Superior temporal gyrus (tissue), 1 donor: Measurements from ENCODE around the gene PDGFC.
A peak's percentile ranks its signal among the peaks of the same experiment; 100 is the strongest.

Source experiments
- DNase-seq: peaks from one replicate; pipeline ENCODE4 v3.0.0-alpha.2; 2016; ENCODE audit errors: extremely low spot score

Gene PDGFC

DNA sequence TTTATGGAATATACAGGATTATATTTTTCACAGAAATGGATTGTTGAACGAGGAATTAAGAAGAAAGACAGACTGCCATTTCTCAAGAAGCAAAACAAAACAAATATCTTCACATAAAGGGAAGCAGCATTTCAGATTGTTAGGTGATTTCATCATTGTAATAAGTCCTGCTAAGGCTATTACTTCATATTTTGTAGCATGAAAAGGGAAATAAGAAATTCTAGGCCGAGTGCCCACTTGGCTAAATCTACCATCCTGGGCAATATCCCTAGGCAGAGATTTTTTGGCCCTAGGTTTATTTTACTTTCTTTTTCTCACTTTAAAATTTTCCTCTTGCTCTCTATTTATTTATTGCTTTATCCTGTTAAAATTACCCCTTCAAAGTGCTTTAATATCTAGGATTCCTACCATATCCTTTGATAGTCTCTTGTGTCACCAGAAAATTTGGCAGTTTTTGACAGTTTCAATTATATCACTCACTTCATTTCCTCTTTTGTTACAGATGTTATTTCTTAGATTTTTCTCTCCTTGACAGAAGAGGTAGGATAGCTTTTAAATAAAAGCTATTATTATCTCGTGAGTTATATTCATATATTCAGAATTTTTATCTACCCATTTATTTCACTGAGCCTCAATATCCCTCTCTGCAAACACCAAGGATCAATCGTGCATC, 142.3 kb downstream of the PDGFC start:
- no peak for DNase-seq

DNA sequence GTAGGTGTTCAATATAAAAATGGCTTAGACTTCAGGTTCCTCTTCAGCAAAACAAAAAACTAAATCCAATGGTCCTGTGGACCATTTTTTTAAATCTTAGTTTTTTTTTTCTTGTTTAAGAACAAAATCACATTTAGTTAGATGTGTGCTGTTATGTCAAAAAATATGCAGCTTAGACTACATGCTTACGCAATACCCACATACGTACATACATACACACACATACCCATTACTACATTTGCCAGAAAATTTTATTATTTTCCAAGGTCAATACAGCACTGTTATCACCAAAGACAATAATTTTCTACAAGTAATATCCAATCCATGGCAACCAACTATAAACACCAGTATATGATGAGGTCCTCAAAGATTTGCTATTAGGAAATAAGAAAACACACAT, 144.1 kb downstream of the PDGFC start:
- no peak for DNase-seq

DNA sequence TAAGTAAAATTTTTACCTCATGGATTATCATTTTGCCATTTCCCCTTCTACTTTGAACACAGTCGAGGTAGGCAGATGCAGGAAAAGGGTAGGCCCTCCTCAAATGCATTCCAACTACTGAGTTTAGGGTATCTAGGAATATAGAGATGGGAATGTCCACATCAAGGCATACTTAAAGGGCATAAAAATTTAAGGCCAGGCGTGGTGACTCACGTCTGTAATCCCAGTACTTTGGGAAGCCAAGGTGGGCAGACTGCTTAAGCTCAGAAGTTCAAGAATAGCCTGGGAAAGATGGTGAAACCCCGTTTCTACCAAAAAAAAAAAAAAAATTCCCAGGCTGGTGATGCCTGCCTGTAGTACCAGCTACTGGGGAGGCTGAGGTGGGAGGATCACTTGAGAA, 146.5 kb downstream of the PDGFC start:
- DNase-seq: no peak

DNA sequence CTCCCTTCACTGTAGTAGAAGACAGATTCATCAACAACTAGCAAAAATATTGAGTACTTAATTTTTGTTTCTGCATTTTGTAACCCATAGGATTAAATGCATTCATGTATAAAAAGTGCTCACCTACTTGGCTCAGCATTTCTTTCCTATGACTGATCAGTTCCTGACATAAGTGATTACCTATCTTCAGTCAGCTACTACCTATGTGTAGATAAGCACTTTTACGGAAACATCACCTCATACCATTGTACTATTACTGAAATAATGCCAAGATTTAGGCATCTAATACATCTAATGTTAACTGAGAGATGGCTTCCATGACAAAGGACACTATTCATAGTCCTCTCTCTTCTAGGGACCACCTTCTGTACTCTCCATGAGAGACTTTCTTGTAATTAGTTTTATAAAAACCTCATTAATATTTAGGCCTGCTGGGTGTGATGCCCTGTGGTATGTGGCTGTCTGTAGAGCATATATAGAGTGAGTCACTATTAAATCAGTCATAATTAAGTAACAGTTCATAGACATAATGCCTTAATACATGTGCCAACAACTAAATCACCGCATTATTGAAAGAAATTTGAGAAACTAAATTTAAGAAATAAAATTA, 147.0 kb downstream of the PDGFC start:
- no peak for DNase-seq

DNA sequence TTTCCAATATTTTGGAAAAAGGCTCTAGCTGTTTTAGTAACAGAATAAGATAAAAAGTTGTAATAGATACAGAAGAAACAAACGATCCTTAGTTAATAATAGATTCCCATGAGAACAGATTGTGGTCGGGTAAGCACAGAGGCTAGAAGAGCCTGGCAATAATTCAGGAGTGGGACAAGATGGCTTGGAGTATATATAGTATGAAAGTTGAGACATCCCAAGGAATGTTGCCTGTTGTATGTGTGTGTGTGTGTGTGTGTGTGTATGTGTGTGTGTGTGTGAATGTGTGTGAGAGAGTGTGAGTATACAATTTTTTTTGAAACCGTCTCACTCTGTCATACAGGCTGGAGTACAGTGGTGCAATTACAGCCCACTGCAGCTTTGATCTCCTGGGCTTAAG, 150.7 kb downstream of the PDGFC start:
- no peak for DNase-seq

DNA sequence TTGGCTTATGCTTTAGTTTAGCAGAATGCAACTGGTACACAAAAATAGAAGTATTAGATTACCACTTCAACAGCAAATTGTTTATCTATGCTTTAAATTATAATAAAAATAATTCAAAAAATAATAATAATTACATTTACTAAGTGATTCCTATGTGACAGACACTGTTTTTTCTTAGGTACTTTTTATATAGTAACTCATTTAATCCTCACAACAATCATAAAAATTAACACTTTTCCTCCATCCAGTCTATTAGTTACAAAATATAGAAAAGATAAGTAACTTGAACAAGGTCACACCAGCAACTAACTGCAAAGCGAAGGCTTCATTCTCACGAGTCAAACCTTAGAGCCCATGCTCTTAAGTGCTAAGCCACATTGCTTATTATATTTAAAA, 155.2 kb downstream of the PDGFC start:
- DNase-seq: no peak

DNA sequence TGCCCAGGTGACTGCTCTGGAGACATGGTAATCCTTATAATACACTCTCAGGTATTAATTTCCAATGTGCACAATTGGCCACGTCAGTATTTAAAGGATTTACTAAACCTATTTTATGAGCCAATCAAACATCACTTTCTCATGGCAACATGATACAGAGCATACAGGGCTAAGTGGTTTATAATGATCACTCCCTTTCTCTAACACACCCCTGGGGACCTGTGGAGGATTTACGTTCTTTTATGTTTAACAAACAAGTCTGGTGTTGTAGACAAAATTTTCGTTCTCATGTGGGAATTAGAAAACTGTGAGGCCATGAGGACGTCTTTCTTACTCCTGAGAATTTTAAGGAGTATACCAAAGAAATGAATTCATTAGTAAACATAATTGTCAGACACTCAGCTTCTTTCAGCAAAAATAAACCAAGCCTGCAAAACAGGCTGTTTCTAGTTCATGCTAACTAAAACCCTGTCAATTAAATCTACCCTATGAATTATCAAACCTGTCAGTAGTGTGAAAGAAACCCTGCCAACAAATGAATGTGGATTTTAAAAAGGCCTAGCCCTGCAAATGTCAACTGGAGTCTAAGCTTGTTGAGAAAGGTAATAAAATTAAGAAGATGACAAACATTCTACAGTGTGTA, 155.8 kb downstream of the PDGFC start:
- DNase-seq: no peak

DNA sequence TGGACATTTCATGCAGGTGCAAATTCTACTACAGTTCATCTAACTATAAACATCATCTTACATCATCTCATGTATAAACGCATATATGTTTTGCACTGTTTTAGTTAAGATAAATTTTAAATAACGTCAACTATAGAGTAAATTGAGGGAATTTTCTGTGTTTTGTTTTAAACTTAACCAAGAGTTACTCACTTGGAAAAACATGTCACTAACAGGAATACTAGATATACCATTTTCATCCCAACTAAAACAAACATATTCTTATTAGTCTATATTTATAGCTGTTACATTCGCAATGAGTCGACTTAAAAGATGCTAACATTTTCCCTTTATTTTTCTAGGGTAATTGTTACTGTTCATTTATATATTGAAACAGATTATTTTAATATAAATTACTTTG, 159.6 kb downstream of the PDGFC start:
- no peak for DNase-seq

DNA sequence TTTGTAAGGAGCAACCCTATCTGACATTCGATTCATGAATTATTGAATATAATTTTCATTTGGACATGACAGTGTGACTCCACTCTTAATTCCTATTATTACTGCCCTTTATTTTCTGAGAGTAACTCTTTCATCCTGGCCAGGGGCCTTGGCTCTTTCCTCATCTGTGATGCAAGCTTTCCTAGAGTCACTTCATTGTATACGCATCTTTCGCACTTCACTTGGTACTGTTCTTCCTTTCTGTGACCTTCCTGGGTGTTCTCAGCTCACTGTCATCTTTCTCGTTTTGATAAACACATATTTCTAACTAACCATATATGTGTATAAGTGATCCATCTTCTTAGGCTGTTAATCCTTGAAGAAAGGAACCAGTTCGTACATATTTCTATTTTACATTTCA, 160.3 kb downstream of the PDGFC start:
- DNase-seq: no peak

DNA sequence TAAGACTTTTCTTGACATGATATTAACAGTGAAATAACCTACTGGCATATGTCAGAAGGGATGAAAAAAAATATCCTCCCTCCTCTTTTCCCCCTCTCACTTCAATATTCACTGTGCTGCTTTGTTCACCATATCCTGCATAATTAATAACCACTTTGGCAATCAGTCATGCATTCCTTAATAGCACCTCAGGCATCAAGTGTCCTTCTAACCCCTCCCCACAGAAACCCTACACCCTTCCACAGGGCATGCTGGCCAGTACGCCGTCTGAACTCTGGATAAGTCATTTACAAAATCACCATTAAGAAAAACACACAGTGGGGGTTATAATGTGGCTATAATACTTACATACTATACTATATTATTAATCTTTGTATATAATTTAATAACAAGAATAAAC, 165.9 kb downstream of the PDGFC start:
- DNase-seq: no peak

DNA sequence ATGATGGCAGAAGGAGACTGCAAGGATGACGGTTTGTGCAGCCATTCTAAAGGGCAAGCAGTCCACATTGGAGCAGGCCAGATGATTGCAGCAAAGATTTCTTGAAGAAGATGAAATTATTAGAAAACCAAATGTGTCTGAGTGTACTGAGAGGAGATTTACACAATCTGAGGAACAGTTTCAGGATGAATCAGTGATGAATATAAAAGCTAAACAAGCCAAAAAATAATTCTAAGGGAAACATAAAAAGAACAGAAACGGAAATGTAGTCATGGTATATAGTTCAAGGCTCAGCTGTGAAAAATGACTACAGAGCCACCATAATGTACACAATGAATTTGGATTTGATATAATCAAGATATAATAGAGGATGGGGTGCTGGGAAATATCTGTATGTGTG, 168.5 kb downstream of the PDGFC start:
- peak; percentile 22 for DNase-seq

DNA sequence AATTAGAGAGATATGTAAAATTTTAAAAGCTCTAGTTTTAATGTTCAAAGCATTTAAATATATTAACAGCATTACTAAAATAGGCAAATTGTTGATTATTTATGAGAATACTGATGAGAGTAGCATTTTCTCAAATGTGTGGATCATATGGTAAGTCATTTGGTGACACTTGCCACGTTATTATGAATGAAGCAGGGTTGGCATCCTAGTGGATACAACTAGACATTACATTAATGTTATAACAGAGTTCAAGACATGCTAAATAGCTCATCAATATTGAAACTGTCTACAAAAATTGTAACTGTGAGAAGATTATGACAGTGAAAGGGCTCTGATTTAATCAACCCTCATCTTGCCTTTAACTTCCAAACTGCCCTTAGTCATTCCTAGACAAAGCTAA, 171.1 kb downstream of the PDGFC start:
- DNase-seq: no peak

DNA sequence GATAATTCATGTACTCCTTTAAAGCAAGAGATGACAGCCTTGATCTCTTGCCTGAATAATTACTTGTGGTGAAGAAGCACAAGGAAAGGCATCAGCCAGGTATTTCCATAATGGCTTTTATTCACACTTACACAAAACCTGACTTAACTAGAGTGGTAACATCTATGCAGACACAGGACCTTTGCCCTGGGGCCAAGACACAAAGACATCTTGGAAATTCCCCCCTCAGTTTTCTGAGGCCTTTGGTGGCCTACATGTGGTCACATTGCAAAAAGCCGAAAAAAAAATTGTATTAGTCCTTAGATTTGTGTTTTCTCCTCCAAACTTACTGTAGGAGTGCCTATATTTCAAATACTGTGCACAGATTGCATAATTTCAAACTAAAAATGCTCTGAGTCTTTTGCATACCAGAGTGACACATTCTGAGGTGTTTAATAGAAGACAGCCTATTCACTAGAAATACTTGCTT, 172.4 kb downstream of the PDGFC start:
- no peak for DNase-seq

DNA sequence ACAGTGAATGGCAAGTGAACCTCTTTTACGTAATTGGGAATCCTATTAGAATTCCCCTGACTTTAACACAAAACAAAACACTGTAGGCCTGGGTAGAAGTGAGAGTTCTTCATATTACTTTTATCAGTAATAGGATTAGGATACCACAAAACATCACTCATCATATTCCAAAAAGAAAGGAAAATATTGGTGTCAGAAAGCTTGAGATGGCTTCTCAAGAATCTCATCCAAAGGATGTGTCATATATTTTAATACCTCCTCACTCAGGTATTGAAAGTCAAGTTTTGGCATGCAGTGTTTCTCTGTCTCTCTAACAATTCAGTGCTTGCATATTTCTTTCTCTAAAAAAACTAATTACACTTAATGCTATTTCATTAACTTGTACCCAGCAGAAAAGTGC, 173.2 kb downstream of the PDGFC start:
- no peak for DNase-seq

DNA sequence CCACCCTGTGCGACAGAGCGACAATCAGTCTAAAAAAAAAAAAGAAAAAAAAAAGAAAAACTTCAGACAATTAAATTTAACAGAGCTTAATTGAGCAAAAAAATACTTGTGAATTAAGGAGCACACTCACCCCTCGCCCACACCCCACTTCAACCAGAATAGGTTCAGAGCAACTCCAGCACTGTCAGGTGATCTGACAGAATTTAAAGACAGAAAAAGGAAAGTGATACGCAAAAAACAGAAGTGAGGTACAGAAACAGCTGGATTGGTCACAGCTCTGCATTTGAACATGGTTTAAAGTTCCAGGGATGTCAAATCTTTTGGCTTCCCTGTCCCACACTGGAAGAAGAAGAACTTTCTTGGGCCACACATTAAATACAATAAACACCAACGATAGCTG, 174.4 kb downstream of the PDGFC start:
- no peak for DNase-seq

DNA sequence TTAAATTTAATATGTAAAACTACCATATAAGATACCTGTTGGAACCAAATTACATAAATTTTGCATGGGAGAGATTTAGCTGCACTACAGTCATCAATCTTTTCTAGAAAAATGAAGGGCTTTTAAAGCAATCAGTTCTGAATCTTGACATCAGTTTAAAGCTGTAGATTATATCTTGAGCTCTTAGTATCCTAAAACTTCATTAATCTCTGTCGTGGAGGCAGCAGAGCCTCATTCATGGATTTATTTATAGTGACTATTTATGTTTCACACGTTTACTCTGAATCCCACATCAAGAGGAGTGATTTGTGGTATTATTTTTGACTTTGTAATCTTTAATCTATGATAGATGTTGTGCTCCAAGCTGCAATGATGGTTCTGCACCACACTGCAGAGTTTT, 175.9 kb downstream of the PDGFC start:
- no peak for DNase-seq

DNA sequence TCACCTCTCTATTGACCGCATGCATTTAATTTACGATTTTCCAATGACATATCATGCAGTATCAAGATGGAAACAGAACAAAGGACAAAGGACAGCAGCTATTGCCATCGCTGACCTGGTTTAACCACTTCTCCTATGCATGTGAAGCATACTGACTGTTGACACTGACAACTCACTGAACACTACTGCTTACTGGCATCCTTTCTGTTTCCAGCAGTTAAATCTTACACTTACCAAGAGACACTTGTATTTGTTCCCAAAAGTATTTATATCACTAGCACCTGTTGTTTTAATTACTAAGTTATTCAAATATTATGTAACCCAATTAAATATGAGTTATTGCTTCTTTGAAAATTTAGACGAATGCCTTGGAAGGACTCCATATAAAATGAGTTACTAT, 176.7 kb downstream of the PDGFC start:
- DNase-seq: no peak

DNA sequence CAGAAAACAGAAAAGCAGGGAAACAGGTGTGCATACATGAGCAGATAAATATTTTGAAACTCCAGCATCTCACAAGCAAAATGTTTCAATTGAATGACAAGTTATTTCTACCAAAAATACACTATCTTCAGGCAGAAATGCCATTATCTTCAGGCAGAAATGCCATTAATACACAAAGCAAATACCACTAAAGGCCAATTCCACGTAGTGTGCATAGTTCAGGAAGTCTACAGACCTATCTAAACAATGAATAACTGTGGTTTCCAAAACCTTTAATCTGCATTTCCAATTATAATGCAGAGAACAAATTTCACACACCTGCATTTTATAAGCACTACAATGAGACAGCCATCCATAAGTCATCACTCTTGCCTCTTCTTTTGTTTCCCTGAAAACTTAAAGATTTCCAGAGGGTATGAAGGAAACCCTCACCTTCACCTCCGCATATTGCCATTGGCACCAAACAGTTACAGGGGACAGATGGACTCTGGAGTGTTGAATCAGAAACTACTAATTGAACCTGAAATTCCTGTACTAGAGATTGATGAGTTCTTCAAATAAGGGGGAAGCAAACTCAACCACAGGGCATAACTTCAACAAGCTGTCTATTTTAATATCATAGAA, 179.0 kb downstream of the PDGFC start:
- no peak for DNase-seq

DNA sequence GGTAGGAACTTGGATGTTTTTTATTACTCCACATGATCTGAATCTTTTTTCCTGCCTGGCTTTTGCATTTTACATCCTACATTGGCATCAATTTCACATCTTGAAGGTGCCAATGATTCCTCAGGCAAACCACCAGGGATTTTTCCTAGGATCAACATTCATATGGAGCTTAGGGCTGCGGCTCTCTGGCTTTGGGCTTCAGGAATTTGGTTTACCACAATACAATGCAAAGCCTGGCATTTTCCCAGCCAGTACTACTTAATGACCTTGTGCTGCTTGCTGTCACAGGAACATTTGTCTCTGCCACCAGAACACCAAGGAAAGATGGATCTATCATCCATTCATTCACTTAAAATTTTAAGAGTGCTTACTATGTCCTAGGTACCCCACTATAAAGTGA, 180.7 kb downstream of the PDGFC start:
- no peak for DNase-seq

DNA sequence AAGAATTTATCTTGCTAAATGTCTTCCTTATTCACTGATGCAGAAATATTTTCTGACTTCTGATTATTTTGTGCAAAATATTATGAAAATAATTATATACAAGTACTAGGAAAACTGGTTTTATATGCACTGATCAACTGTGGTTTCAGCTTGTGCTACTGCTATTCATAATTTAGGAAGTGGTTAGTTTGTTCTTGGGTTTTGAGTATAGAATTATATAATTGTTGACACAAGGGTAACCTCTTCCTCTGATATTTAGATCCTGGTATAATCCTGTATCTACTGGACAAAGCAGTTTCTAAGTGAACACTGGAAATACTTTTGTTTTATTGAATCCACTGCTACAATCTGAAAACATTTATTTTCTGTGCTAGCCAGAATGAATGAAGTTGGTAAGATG, 182.8 kb downstream of the PDGFC start:
- DNase-seq: no peak

DNA sequence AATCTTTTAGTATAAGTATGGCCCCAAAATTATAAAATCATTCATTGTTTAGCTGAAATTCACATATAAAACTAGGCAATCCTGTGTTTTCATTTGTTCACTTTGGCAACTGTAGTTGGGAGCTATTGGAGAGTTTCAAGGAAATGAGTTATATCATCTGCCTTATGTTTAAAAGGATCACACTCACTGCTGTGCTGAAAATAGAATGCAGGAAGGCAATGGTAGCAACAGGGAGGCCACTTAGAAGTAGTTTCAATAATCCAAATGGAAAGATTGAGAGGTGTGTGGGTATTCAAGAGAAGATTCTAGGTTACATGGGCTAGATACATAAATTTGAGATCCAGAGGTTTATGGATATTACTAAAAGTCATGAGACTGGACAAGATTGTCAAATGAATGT, 184.9 kb downstream of the PDGFC start:
- DNase-seq: no peak

DNA sequence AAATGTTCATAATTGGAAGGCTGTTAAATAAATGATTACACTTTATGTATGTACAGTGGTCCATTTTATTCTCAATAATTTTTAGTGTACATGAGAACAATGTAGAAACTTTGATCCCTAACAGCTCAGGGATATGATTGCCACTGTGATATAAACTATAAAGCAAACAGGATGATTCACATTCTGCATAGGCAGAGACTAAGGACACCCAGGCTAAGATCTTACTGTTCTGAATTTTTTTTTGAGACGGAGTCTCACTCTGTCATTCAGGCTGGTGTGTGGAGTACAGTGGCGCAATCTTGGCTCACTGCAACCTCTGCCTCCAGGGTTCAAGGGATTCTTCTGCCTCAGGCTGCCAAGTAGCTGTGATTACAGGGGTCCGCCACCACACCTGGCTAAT, 186.6 kb downstream of the PDGFC start:
- DNase-seq: no peak

DNA sequence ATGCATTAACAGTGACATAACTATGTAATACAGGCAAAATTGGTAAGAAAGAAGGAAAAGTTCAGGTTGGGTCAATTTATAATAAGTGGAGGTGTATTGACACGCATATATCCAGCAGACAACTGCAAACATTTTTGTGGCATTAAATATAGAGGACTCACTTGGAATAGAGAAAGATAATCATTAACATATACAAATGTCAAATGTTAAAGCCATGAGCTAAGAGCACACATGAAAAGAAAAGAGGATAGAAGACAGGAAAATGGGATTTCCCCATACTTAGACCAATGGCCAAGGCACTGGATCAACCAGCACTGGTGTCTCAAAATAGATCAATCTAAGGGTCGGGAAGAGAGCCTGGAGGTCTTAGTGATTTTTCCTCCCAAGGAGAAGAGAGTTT, 187.6 kb downstream of the PDGFC start:
- DNase-seq: no peak
